ENCODE data around the gene C6orf118. TPM values are rescaled to one million over a fixed set of nuclear protein-coding genes. Genes with fewer than 3 reads are reported as not detected.

The C6orf118 gene
- total RNA-seq, 2 experiments from 2014 or later, result not detected

GRCh38 chr6:165231581-165232561 lies 77.5 kb downstream of the C6orf118 start:
- Mint-ChIP-seq H3K4me3 (no peak overlapping the region), H3K9me3 (peaks cover 8% of the 10 kb centered on the region), H3K4me1 (no peaks in the 10 kb centered on the region), H3K36me3 (no peaks in the 10 kb centered on the region), H3K27ac (no peak overlapping the region), H3K27me3 (no peaks in the 10 kb centered on the region)
- DNase-seq (no peak), ATAC-seq (ENCODE audit: low read depth) (no peak)
- POLR2A ChIA-PET, result no interaction called here

GRCh38 chr6:165231177-165231576 lies 78.2 kb downstream of the C6orf118 start:
- Mint-ChIP-seq H3K27me3 (no peaks in the 10 kb centered on the region), H3K4me3 (no peak overlapping the region), H3K36me3 (no peaks in the 10 kb centered on the region), H3K9me3 (peaks cover 8% of the 10 kb centered on the region), H3K27ac (no peak overlapping the region), H3K4me1 (no peaks in the 10 kb centered on the region)
- DNase-seq, result no peak
- POLR2A ChIA-PET, result no interaction called here
- no peak for ATAC-seq (ENCODE audit: low read depth)
